ENCODE results near the gene ARHGAP26.

ARHGAP26 gene

GRCh38 chr5:143068712-143069111 lies 298.5 kb downstream of the ARHGAP26 start:
- Histone ChIP-seq H3K4me1 (peaks cover 0 to 20% (median 17%) of the 10 kb centered on the region in 4 donors), H3K9me3 (no peaks in the 10 kb centered on the region), H3K27me3 (no peaks in the 10 kb centered on the region), H3K27ac (no peak overlapping the region), H3K36me3 (peaks cover 4 to 31% (median 4%) of the 10 kb centered on the region in 3 donors), H3K4me3 (no peak overlapping the region)
- intact Hi-C loops (cut with DNase I; ENCODE audit: low total_unique reads), result no loop called here
- no peak for DNase-seq
- no peak for TF ChIP-seq CTCF (IDR thresholded peaks at IDR 0.05)

GRCh38 chr5:143071927-143072326 lies 301.8 kb downstream of the ARHGAP26 start:
- no peaks in the 10 kb centered on the region for H3K27me3 ChIP-seq
- DNase-seq, result no peak
- no peaks in the 10 kb centered on the region for H3K4me1 ChIP-seq
- H3K27ac ChIP-seq, result no peak overlapping the region
- intact Hi-C loops (cut with DNase I; ENCODE audit: low total_unique reads), result no loop called here
- no peak for TF ChIP-seq CTCF (IDR thresholded peaks at IDR 0.05)
- no peak overlapping the region for H3K4me3 ChIP-seq
- no peaks in the 10 kb centered on the region for H3K9me3 ChIP-seq
- peaks cover 4 to 25% (median 4%) of the 10 kb centered on the region in 3 donors for H3K36me3 ChIP-seq

GRCh38 chr5:143072734-143073133 lies 302.6 kb downstream of the ARHGAP26 start:
- no peak overlapping the region for H3K4me3 ChIP-seq
- intact Hi-C loops (cut with DNase I; ENCODE audit: low total_unique reads), result no loop called here
- TF ChIP-seq CTCF (IDR thresholded peaks at IDR 0.05), result no peak
- no peak overlapping the region for H3K27ac ChIP-seq
- H3K9me3 ChIP-seq, result no peaks in the 10 kb centered on the region
- peaks cover 4 to 24% (median 4%) of the 10 kb centered on the region in 3 donors for H3K36me3 ChIP-seq
- DNase-seq, result no peak
- no peaks in the 10 kb centered on the region for H3K27me3 ChIP-seq
- H3K4me1 ChIP-seq, result no peaks in the 10 kb centered on the region

GRCh38 chr5:143073766-143074165 lies 303.6 kb downstream of the ARHGAP26 start:
- intact Hi-C loops (cut with DNase I; ENCODE audit: low total_unique reads), result no loop called here

GRCh38 chr5:143074414-143074996 lies 304.3 kb downstream of the ARHGAP26 start:
- TF ChIP-seq CTCF (IDR thresholded peaks at IDR 0.05), result no peak

More at GRCh38 chr5:143073766-143074165, 303.6 kb downstream of the ARHGAP26 start:
- Histone ChIP-seq H3K27ac (no peak overlapping the region), H3K4me3 (no peak overlapping the region), H3K9me3 (no peaks in the 10 kb centered on the region), H3K4me1 (peaks cover 0 to 3% (median 0%) of the 10 kb centered on the region in 4 donors), H3K27me3 (no peaks in the 10 kb centered on the region), H3K36me3 (peaks cover 4 to 13% (median 4%) of the 10 kb centered on the region in 3 donors)
- TF ChIP-seq CTCF (IDR thresholded peaks at IDR 0.05), result no peak
- no peak for DNase-seq

More at GRCh38 chr5:143074414-143074996, 304.3 kb downstream of the ARHGAP26 start:
- H3K4me1 ChIP-seq, result peaks cover 0 to 3% (median 0%) of the 10 kb centered on the region in 4 donors
- peaks cover 0 to 7% (median 4%) of the 10 kb centered on the region in 3 donors for H3K36me3 ChIP-seq
- intact Hi-C loops (cut with DNase I; ENCODE audit: low total_unique reads), result no loop called here
- no peaks in the 10 kb centered on the region for H3K9me3 ChIP-seq
- H3K27ac ChIP-seq, result no peak overlapping the region
- DNase-seq, result no peak
- H3K4me3 ChIP-seq, result no peak overlapping the region
- H3K27me3 ChIP-seq, result no peaks in the 10 kb centered on the region
